Bronchus fibroblast of lung (primary cell): ENCODE measurements around the gene LHFPL5. TPM values are rescaled to one million over a fixed set of nuclear protein-coding genes. Genes with fewer than 3 reads are reported as not detected.

Experiments
- total RNA-seq: library from RNA; depleted of rRNA; stranded (reverse); fragments of >200 nt; gene quantifications from 2 replicates; pipeline ENCODE4 v1.2.3, GENCODE V29; 2015

The LHFPL5 gene
- not detected in 2 replicates for total RNA-seq

GRCh38 chr6:35804996-35805736 is at the start of gene LHFPL5:
LHFPL5 (plus strand) TSS chr6:35805352; CDS start chr6:35805671, 319 bp downstream.

DNA sequence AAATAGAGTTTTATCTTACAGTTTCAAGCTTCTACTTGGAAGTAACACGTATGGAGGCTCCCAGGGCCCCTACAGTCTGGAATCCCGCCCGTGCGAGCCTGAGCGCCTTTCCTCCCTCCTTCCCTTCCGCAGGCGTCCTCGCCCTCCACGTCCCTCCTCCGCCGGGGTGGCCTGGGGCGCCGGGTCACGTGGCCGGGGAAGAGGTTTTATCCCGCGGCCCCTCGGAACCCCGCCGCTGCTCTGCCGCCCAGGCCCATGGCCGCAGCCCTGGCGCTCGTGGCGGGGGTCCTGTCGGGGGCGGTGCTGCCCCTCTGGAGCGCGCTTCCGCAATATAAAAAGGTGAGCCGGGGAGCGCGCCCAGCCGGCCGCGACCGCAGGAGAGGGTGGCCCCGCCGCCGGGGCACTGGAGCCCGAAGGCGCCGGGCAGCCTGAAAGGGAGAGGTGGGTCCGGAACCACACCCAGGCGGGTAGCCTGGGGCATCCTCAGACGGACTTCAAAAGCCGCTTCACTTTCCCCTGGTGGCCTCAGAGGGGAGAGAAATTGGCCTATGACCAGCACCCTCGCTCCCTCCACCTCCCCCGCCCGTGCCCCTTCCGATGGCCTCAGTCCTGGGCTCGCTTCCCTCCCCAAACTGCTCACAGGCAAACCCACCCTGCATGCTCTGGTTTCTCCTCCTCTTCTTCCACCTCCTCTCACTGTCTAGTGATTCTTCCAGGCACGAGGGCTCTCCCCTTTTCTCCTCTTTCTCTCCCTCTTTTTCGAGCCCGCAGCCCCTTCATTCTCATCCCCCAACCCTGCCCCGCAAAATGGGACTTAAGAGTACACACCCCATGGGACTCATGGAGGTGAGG is 28.6 kb upstream of the LHFPL5 start, which contains the start of gene CLPSL2:
CLPSL2 (plus strand) TSS at position 235 of the 852 bp plus-strand sequence; CDS start at position 256, 21 bp downstream.

DNA sequence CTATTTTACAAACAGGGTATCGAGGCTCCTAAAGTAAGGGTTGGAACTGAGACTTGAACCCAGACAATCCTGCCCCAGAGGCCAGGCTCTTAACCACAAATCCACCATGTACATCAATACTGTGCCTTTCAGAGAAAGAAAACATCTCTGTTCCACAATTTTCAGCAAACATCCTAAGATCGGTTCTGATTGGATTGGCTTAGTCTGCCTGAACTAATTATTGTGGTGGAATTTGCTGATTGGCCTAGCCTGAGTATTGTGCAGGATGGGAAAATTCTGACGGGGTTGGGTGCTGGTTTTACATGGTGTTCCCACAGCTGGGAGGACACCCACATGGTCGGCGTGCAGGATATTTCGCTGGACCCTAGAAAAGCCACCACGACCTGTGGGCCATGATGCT is 24.4 kb upstream of the LHFPL5 start, which contains the start of gene CLPSL1:
CLPSL1 (plus strand) TSS at position 301 of the 400 bp plus-strand sequence; CDS start at position 393, 92 bp downstream.

Other genes with a start within 250 kb of the LHFPL5 start
- gene FKBP5, start 116.4 kb upstream of the LHFPL5 start, total RNA-seq = 109 and 115 TPM in 2 replicates
- gene ARMC12, start 68.3 kb upstream of the LHFPL5 start, total RNA-seq = under 0.01 TPM in 1 of 2 replicates, not detected in the other
- not detected in 2 replicates for gene CLPSL2, start 28.8 kb upstream of the LHFPL5 start, total RNA-seq
- not detected in 2 replicates for gene CLPSL1, start 24.3 kb upstream of the LHFPL5 start, total RNA-seq
- not detected in 2 replicates for gene CLPS, start 8.0 kb upstream of the LHFPL5 start, total RNA-seq
- 70.2 and 82.2 TPM in 2 replicates for gene SRPK1, start 115.7 kb downstream of the LHFPL5 start, total RNA-seq
- gene SLC26A8, start 219.3 kb downstream of the LHFPL5 start, total RNA-seq = not detected in 2 replicates
- 35.1 and 36.7 TPM in 2 replicates for gene MAPK14, start 222.5 kb downstream of the LHFPL5 start, total RNA-seq